OCI-LY3 (cell line): ENCODE data around the gene RAB35.

ENCODE experiments used
- EZH2phosphoT487 ChIP-seq: fragments of 200-600 bp; shearing (Covaris generic); IDR thresholded peaks from 2 replicates; pipeline ENCODE4 v1.6.1; 2018; ENCODE audit warnings: antibody characterized with exemption, mixed run types, low read depth
- TF ChIP-seq, protein P1 (sequence below): fragments of 200-600, 300-600 bp; sonication (generic); IDR thresholded peaks from 2 replicates; pipeline ENCODE4 v1.5.1; 2014; ENCODE audit warnings: antibody characterized with exemption, low read length, low read depth

DNA sequence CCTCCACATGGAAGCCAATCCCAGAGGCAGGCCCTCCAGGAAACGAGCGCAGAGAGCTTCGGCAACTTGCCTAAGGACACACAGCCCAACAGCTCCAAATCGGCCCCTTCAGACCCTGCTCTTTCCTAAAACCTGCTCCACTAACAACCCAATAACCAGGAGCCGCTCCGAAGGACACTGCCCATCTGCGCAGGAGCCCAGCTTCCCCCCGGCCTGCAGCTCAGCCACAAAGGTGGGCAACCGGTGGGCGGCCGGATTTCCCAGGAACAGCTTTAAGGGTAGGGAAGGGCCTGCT lies 13.6 kb downstream of the RAB35 start:
- TF ChIP-seq, protein P1, sequence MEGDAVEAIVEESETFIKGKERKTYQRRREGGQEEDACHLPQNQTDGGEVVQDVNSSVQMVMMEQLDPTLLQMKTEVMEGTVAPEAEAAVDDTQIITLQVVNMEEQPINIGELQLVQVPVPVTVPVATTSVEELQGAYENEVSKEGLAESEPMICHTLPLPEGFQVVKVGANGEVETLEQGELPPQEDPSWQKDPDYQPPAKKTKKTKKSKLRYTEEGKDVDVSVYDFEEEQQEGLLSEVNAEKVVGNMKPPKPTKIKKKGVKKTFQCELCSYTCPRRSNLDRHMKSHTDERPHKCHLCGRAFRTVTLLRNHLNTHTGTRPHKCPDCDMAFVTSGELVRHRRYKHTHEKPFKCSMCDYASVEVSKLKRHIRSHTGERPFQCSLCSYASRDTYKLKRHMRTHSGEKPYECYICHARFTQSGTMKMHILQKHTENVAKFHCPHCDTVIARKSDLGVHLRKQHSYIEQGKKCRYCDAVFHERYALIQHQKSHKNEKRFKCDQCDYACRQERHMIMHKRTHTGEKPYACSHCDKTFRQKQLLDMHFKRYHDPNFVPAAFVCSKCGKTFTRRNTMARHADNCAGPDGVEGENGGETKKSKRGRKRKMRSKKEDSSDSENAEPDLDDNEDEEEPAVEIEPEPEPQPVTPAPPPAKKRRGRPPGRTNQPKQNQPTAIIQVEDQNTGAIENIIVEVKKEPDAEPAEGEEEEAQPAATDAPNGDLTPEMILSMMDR: no peak
- TF ChIP-seq EZH2phosphoT487: no peak
